Neural progenitor cell (in vitro differentiated cells): Measurements from ENCODE around the gene CEP57L1.

ENCODE experiments used
- CTCF ChIP-seq: fragments of 200-600 bp; sonication (generic); IDR thresholded peaks from 2 replicates; pipeline ENCODE4 v1.5.1; 2017; ENCODE audit warnings: antibody characterized with exemption, mild to moderate bottlenecking
- EZH2phosphoT487 ChIP-seq: fragments of 200-600 bp; sonication (generic); IDR thresholded peaks from 2 replicates; pipeline ENCODE4 v1.6.1; 2017; ENCODE audit warnings: antibody characterized with exemption

GRCh38 chr6:109073344-109074132 lies 21.8 kb upstream of the CEP57L1 start:
- TF ChIP-seq CTCF (peak; percentile 80), EZH2phosphoT487 (no peak)
